HFFc6 (cell line): ENCODE measurements around the gene ABCD3. TPM values are rescaled to one million over a fixed set of nuclear protein-coding genes. Genes with fewer than 3 reads are reported as not detected.

Source experiments
- DNase-seq: peaks from one replicate; pipeline ENCODE4 v3.0.0-alpha.2; 2018
- H3K27ac Mint-ChIP-seq: 2 replicates; pipeline ENCODE4 v1.8.0; 2020; ENCODE audit warnings: mild to moderate bottlenecking, mixed read lengths
- H3K27me3 Mint-ChIP-seq: 2 replicates; pipeline ENCODE4 v1.8.0; 2021; ENCODE audit warnings: mild to moderate bottlenecking, moderate library complexity, mixed read lengths; ENCODE audit not compliant: insufficient read depth
- H3K36me3 Mint-ChIP-seq: 2 replicates; pipeline ENCODE4 v1.8.0; 2021; ENCODE audit warnings: low read depth, mixed read lengths
- H3K4me1 Mint-ChIP-seq: 2 replicates; pipeline ENCODE4 v1.8.0; 2020; ENCODE audit warnings: low read depth, mixed read lengths
- H3K4me3 Mint-ChIP-seq: 2 replicates; pipeline ENCODE4 v1.8.0; 2020; ENCODE audit warnings: mild to moderate bottlenecking, moderate library complexity, mixed read lengths
- H3K9me3 Mint-ChIP-seq: 2 replicates; pipeline ENCODE4 v1.8.0; 2020; ENCODE audit warnings: mild to moderate bottlenecking, mixed read lengths
- CTCF ChIP-seq: fragments of 200-600 bp; sonication (generic); IDR thresholded peaks from 2 replicates; pipeline ENCODE4 v1.5.0; 2021; ENCODE audit warnings: antibody characterized with exemption, mild to moderate bottlenecking
- total RNA-seq, 6 experiments: library from RNA; stranded (reverse); fragmentation: NEBNext Ultra II Directional; extraction: Animal tissue kit (Norgen Biotek cat#: 25700); gene quantifications; 2 replicates in 1 of 6; 3 replicates in 5 of 6; pipeline ENCODE4 v1.2.3, GENCODE V29; 2021

The ABCD3 gene
- total RNA-seq, 6 experiments from 2014 or later, result 43.2 to 49.0 (median 46.3) TPM

- H3K27ac Mint-ChIP-seq, result peak overlapping the region; percentile 37; the same call in 1 of the 2 replicates
- no peak for DNase-seq
- TF ChIP-seq CTCF, result no peak
- H3K4me1 Mint-ChIP-seq, result peaks cover 6% of the 10 kb centered on the region
- no peaks in the 10 kb centered on the region for H3K9me3 Mint-ChIP-seq
- peaks cover 2% of the 10 kb centered on the region for H3K27me3 Mint-ChIP-seq
- H3K4me3 Mint-ChIP-seq, result no peak overlapping the region
- H3K36me3 Mint-ChIP-seq, result peaks cover 14% of the 10 kb centered on the region
Measured at GRCh38 chr1:94463056-94463764, 45.0 kb downstream of the ABCD3 start.

- peaks cover 11% of the 10 kb centered on the region for H3K4me1 Mint-ChIP-seq
- peaks cover 2% of the 10 kb centered on the region for H3K27me3 Mint-ChIP-seq
- peak; percentile 59 for DNase-seq
- H3K36me3 Mint-ChIP-seq, result peaks cover 14% of the 10 kb centered on the region
- no peak overlapping the region for H3K4me3 Mint-ChIP-seq
- no peaks in the 10 kb centered on the region for H3K9me3 Mint-ChIP-seq
- peak overlapping the region; percentile 37; the same call in 1 of the 2 replicates for H3K27ac Mint-ChIP-seq
- TF ChIP-seq CTCF, result peak; percentile 80
Measured at GRCh38 chr1:94463765-94464330, 45.7 kb downstream of the ABCD3 start.

GRCh38 chr1:94468708-94469107 lies 50.5 kb downstream of the ABCD3 start:
- Mint-ChIP-seq H3K4me1 (peaks cover 12% of the 10 kb centered on the region), H3K9me3 (no peaks in the 10 kb centered on the region), H3K27ac (no peak overlapping the region), H3K4me3 (no peak overlapping the region), H3K36me3 (no peaks in the 10 kb centered on the region), H3K27me3 (no peaks in the 10 kb centered on the region)
- no peak for DNase-seq
- no peak for TF ChIP-seq CTCF

GRCh38 chr1:94471271-94471670 lies 53.1 kb downstream of the ABCD3 start:
- Mint-ChIP-seq H3K4me3 (no peak overlapping the region), H3K27me3 (no peaks in the 10 kb centered on the region), H3K4me1 (peaks cover 12% of the 10 kb centered on the region), H3K9me3 (no peaks in the 10 kb centered on the region), H3K27ac (no peak overlapping the region), H3K36me3 (peaks cover 4% of the 10 kb centered on the region)
- no peak for TF ChIP-seq CTCF
- DNase-seq, result no peak

GRCh38 chr1:94475232-94475631 lies 57.0 kb downstream of the ABCD3 start:
- DNase-seq, result no peak
- no peak overlapping the region for H3K27ac Mint-ChIP-seq
- H3K9me3 Mint-ChIP-seq, result no peaks in the 10 kb centered on the region
- H3K4me1 Mint-ChIP-seq, result peaks cover 8% of the 10 kb centered on the region; the same call in 1 of the 2 replicates
- no peaks in the 10 kb centered on the region for H3K27me3 Mint-ChIP-seq
- TF ChIP-seq CTCF, result no peak
- peaks cover 11% of the 10 kb centered on the region for H3K36me3 Mint-ChIP-seq
- H3K4me3 Mint-ChIP-seq, result no peak overlapping the region
